Activated naive CD4-positive, alpha-beta T cell treated with anti-CD3 and anti-CD28 coated beads, Interleukin-2, amount 50 U/mL, for 72 hours (primary cell): ENCODE results near the gene EQTN. TPM values are rescaled to one million over a fixed set of nuclear protein-coding genes. Genes with fewer than 3 reads are reported as not detected.

ENCODE experiments used
- ATAC-seq, 2 donors: fragments of 150-1000 bp; cut with Tn5 transposase; 2 replicates each; pipeline ENCODE4 v1.10.0; 2021; ENCODE audit warnings: mild to moderate bottlenecking in 2 of 2, moderate library complexity in 2 of 2
- DNase-seq, 2 donors: peaks; one replicate each; pipeline ENCODE4 v3.0.0; 2021 to 2022; ENCODE audit warnings: low spot score in 2 of 2
- H3K27ac Mint-ChIP-seq, 2 donors: one replicate each; pipeline ENCODE4 v1.8.0; 2022; ENCODE audit warnings: mild to moderate bottlenecking in 2 of 2, mixed read lengths in 2 of 2
- H3K36me3 Mint-ChIP-seq, 2 donors: one replicate each; pipeline ENCODE4 v1.8.0; 2022; ENCODE audit warnings: mixed read lengths in 2 of 2
- H3K9me3 Mint-ChIP-seq, 2 donors: one replicate each; pipeline ENCODE4 v1.8.0; 2022; ENCODE audit warnings: mixed read lengths in 2 of 2
- total RNA-seq, 2 donors: library from RNA; stranded (reverse); gene quantifications; one replicate each; pipeline ENCODE4 v1.2.3, GENCODE V29; 2022

EQTN gene
- not detected for total RNA-seq

- Mint-ChIP-seq H3K27ac (peak within 1 kb of the TSS in 1 of 2 donors; percentile 45), H3K36me3 (no peaks in the 10 kb centered on the region), H3K9me3 (no peaks in the 10 kb centered on the region)
- ATAC-seq (no peak), DNase-seq (no peak)
These were observed at the start of gene EQTN for GRCh38 chr9:27297050-27297449. Gene EQTN, minus strand, starts transcription at chr9:27297150. Its CDS starts 95 bp downstream, at chr9:27297055.

GRCh38 chr9:27344776-27345175, 47.8 kb upstream of the EQTN start:
- Mint-ChIP-seq H3K36me3 (no peaks in the 10 kb centered on the region), H3K9me3 (no peaks in the 10 kb centered on the region), H3K27ac (no peak overlapping the region)
- ATAC-seq: no peak
- no peak for DNase-seq

- no peak for ATAC-seq
- Mint-ChIP-seq H3K36me3 (no peaks in the 10 kb centered on the region), H3K9me3 (no peaks in the 10 kb centered on the region), H3K27ac (no peak overlapping the region)
- no peak for DNase-seq
These were observed 44.8 kb upstream of the EQTN start for GRCh38 chr9:27341545-27342294.

- Mint-ChIP-seq H3K27ac (no peak overlapping the region), H3K9me3 (no peaks in the 10 kb centered on the region), H3K36me3 (no peaks in the 10 kb centered on the region)
- DNase-seq (no peak), ATAC-seq (no peak)
These were observed 44.1 kb upstream of the EQTN start for GRCh38 chr9:27340961-27341511.

- DNase-seq (no peak), ATAC-seq (no peak)
- no peaks in the 10 kb centered on the region for H3K36me3 Mint-ChIP-seq
These were observed 43.3 kb upstream of the EQTN start for GRCh38 chr9:27340285-27340674.

GRCh38 chr9:27339661-27340284, 42.8 kb upstream of the EQTN start:
- ATAC-seq (no peak), DNase-seq (no peak)
- H3K36me3 Mint-ChIP-seq: no peaks in the 10 kb centered on the region
- no peaks in the 10 kb centered on the region for H3K9me3 Mint-ChIP-seq
- no peak overlapping the region for H3K27ac Mint-ChIP-seq

More at GRCh38 chr9:27340285-27340674, 43.3 kb upstream of the EQTN start:
- H3K9me3 Mint-ChIP-seq: no peaks in the 10 kb centered on the region
- no peak overlapping the region for H3K27ac Mint-ChIP-seq

- Mint-ChIP-seq H3K9me3 (no peaks in the 10 kb centered on the region), H3K27ac (no peak overlapping the region), H3K36me3 (no peaks in the 10 kb centered on the region)
- ATAC-seq (no peak), DNase-seq (no peak)
These were observed 41.6 kb upstream of the EQTN start for GRCh38 chr9:27338527-27338903.

GRCh38 chr9:27337833-27338526, 41.0 kb upstream of the EQTN start:
- no peaks in the 10 kb centered on the region for H3K9me3 Mint-ChIP-seq
- no peak for DNase-seq
- no peaks in the 10 kb centered on the region for H3K36me3 Mint-ChIP-seq
- peak overlapping the region in 1 of 2 donors; percentile 8 for H3K27ac Mint-ChIP-seq
- ATAC-seq: no peak

- Mint-ChIP-seq H3K9me3 (no peaks in the 10 kb centered on the region), H3K27ac (no peak overlapping the region), H3K36me3 (no peaks in the 10 kb centered on the region)
- no peak for ATAC-seq
- DNase-seq: no peak
These were observed 40.3 kb upstream of the EQTN start for GRCh38 chr9:27337236-27337635.

- ATAC-seq (no peak), DNase-seq (no peak)
- Mint-ChIP-seq H3K27ac (no peak overlapping the region), H3K9me3 (no peaks in the 10 kb centered on the region), H3K36me3 (no peaks in the 10 kb centered on the region)
These were observed 39.9 kb upstream of the EQTN start for GRCh38 chr9:27336829-27337228.

- no peak for ATAC-seq
- DNase-seq: no peak
- H3K27ac Mint-ChIP-seq: no peak overlapping the region
- H3K9me3 Mint-ChIP-seq: no peaks in the 10 kb centered on the region
- H3K36me3 Mint-ChIP-seq: no peaks in the 10 kb centered on the region
These were observed 39.2 kb upstream of the EQTN start for GRCh38 chr9:27336126-27336525.

GRCh38 chr9:27335075-27335474, 38.1 kb upstream of the EQTN start:
- H3K36me3 Mint-ChIP-seq: no peaks in the 10 kb centered on the region
- no peak for DNase-seq
- no peak overlapping the region for H3K27ac Mint-ChIP-seq
- ATAC-seq: no peak
- H3K9me3 Mint-ChIP-seq: no peaks in the 10 kb centered on the region

GRCh38 chr9:27333241-27334052, 36.5 kb upstream of the EQTN start:
- peak; percentile 52 to 73 for ATAC-seq
- no peaks in the 10 kb centered on the region for H3K9me3 Mint-ChIP-seq
- H3K27ac Mint-ChIP-seq: no peak overlapping the region
- no peaks in the 10 kb centered on the region for H3K36me3 Mint-ChIP-seq
- DNase-seq: peak in 1 of 2 donors; percentile 62

- Mint-ChIP-seq H3K36me3 (no peaks in the 10 kb centered on the region), H3K9me3 (no peaks in the 10 kb centered on the region), H3K27ac (no peak overlapping the region)
- DNase-seq (no peak), ATAC-seq (no peak)
These were observed 34.4 kb upstream of the EQTN start for GRCh38 chr9:27331393-27331792.

GRCh38 chr9:27329291-27329690, 32.3 kb upstream of the EQTN start:
- Mint-ChIP-seq H3K27ac (no peak overlapping the region), H3K36me3 (no peaks in the 10 kb centered on the region), H3K9me3 (no peaks in the 10 kb centered on the region)
- ATAC-seq (no peak), DNase-seq (no peak)

GRCh38 chr9:27328483-27328882, 31.5 kb upstream of the EQTN start:
- ATAC-seq (no peak), DNase-seq (no peak)
- no peak overlapping the region for H3K27ac Mint-ChIP-seq
- no peaks in the 10 kb centered on the region for H3K9me3 Mint-ChIP-seq
- H3K36me3 Mint-ChIP-seq: peaks cover 0 to under 1% of the 10 kb centered on the region in 2 donors

GRCh38 chr9:27311184-27311583, 14.2 kb upstream of the EQTN start:
- Mint-ChIP-seq H3K36me3 (no peaks in the 10 kb centered on the region), H3K27ac (no peak overlapping the region)

More at GRCh38 chr9:27311184-27311583, 14.2 kb upstream of the EQTN start:
- ATAC-seq (no peak), DNase-seq (no peak)
- H3K9me3 Mint-ChIP-seq: no peaks in the 10 kb centered on the region
